NCI-H2196 treated with DMSO at 0.1 percent for 48 hours (cell line): Measurements from ENCODE around the gene PRSS48.
"Not testable (repeated sequence)": the region's sequence is repeated elsewhere in the genome, so short reads cannot be mapped to it uniquely, and the experiment has no call there.

Source experiments
- DNase-seq: peaks from one replicate; lab custom pipeline; 2025; ENCODE audit not compliant: unreplicated experiment; lab: John Stamatoyannopoulos, UW

PRSS48 gene

GRCh38 chr4:151276787-151277562 is at the start of gene PRSS48:
Gene PRSS48 (plus strand): TSS chr4:151277161. CDS start chr4:151277173, 12 bp downstream.
- DNase-seq: no peak

GRCh38 chr4:151227172-151227571 is 49.8 kb upstream of the PRSS48 start:
- no peak for DNase-seq

- no peak for DNase-seq
Measured at GRCh38 chr4:151227731-151228130, 49.2 kb upstream of the PRSS48 start.

GRCh38 chr4:151228189-151229119 is 48.5 kb upstream of the PRSS48 start:
- no peak for DNase-seq

GRCh38 chr4:151231915-151232595 is 44.9 kb upstream of the PRSS48 start:
- no peak for DNase-seq

GRCh38 chr4:151233600-151233999 is 43.4 kb upstream of the PRSS48 start:
- DNase-seq: no peak

- DNase-seq: not testable (repeated sequence)
Measured at GRCh38 chr4:151235373-151235772, 41.6 kb upstream of the PRSS48 start.

- no peak for DNase-seq
Measured at GRCh38 chr4:151236036-151236435, 40.9 kb upstream of the PRSS48 start.

GRCh38 chr4:151238477-151238876 is 38.5 kb upstream of the PRSS48 start:
- DNase-seq: no peak

- no peak for DNase-seq
Measured at GRCh38 chr4:151239608-151240007, 37.4 kb upstream of the PRSS48 start.

GRCh38 chr4:151242305-151242704 is 34.7 kb upstream of the PRSS48 start:
- no peak for DNase-seq

- DNase-seq: no peak
Measured at GRCh38 chr4:151246742-151247141, 30.2 kb upstream of the PRSS48 start.

- DNase-seq: no peak
Measured at GRCh38 chr4:151247395-151247794, 29.6 kb upstream of the PRSS48 start.

- DNase-seq: no peak
Measured at GRCh38 chr4:151248519-151248918, 28.4 kb upstream of the PRSS48 start.

- DNase-seq: no peak
Measured at GRCh38 chr4:151250706-151251105, 26.3 kb upstream of the PRSS48 start.

- DNase-seq: peak; percentile 1
Measured at GRCh38 chr4:151251603-151252304, 25.2 kb upstream of the PRSS48 start.

- DNase-seq: not testable (repeated sequence)
Measured at GRCh38 chr4:151255226-151255625, 21.7 kb upstream of the PRSS48 start.

- not testable (repeated sequence) for DNase-seq
Measured at GRCh38 chr4:151255680-151256079, 21.3 kb upstream of the PRSS48 start.

GRCh38 chr4:151256134-151256533 is 20.8 kb upstream of the PRSS48 start:
- DNase-seq: no peak

- no peak for DNase-seq
Measured at GRCh38 chr4:151257704-151258103, 19.3 kb upstream of the PRSS48 start.

- DNase-seq: no peak
Measured at GRCh38 chr4:151259752-151260151, 17.2 kb upstream of the PRSS48 start.
